ENCODE measurements around the gene CWC27.

The CWC27 gene

DNA sequence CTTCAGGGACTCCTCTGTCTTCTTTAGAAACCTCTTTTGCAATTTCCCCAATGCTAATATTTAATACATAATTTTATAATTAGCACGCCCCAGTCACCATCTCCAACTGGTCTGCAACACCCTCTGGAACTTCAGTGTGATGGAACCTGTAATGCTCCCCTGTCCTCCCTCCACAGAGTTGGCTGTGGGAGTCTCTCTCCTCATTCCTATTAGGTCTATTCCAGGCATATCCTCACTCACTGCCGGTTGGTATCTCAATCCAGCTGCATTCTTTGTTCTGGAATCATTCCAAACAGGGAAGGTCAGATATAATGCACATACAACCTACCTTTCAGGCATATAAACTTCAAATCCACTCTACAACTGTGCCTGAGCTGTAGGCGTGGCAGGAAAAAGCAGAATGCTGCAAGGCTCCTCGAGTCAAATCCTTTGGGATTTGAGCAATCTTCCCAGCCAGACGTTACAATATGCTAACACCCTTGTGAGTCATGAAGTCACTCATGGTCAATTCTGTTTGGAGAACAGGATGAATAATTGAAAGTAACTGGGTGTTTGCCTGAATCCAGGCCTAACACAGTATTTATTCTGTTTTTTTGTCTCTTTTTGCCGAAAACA is 293.8 kb downstream of the CWC27 start:
- H3K27ac ChIP-seq, result no peak overlapping the region
- TF ChIP-seq, protein P1, sequence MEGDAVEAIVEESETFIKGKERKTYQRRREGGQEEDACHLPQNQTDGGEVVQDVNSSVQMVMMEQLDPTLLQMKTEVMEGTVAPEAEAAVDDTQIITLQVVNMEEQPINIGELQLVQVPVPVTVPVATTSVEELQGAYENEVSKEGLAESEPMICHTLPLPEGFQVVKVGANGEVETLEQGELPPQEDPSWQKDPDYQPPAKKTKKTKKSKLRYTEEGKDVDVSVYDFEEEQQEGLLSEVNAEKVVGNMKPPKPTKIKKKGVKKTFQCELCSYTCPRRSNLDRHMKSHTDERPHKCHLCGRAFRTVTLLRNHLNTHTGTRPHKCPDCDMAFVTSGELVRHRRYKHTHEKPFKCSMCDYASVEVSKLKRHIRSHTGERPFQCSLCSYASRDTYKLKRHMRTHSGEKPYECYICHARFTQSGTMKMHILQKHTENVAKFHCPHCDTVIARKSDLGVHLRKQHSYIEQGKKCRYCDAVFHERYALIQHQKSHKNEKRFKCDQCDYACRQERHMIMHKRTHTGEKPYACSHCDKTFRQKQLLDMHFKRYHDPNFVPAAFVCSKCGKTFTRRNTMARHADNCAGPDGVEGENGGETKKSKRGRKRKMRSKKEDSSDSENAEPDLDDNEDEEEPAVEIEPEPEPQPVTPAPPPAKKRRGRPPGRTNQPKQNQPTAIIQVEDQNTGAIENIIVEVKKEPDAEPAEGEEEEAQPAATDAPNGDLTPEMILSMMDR (IDR thresholded peaks at IDR 0.05), result no peak
- TF ChIP-seq ZFX (IDR thresholded peaks at IDR 0.05; ENCODE audit: borderline replicate concordance), result no peak

- H3K27ac ChIP-seq, result no peak overlapping the region
- TF ChIP-seq, protein P1 (IDR thresholded peaks at IDR 0.05), result no peak
- no peak for TF ChIP-seq ZFX (IDR thresholded peaks at IDR 0.05; ENCODE audit: borderline replicate concordance)
Observed at GRCh38 chr5:65065001-65065511, 296.3 kb downstream of the CWC27 start.

GRCh38 chr5:65066387-65067146 is 297.8 kb downstream of the CWC27 start:
- no peak overlapping the region for H3K27ac ChIP-seq

GRCh38 chr5:65067147-65067506 is 298.4 kb downstream of the CWC27 start:
- TF ChIP-seq ZFX (IDR thresholded peaks at IDR 0.05; ENCODE audit: borderline replicate concordance), result no peak
- TF ChIP-seq, protein P1 (IDR thresholded peaks at IDR 0.05), result no peak
- H3K27ac ChIP-seq, result no peak overlapping the region

More at GRCh38 chr5:65066387-65067146, 297.8 kb downstream of the CWC27 start:
- TF ChIP-seq, protein P1 (IDR thresholded peaks at IDR 0.05), result no peak
- no peak for TF ChIP-seq ZFX (IDR thresholded peaks at IDR 0.05; ENCODE audit: borderline replicate concordance)
